Ramos (cell line): ENCODE data around the gene DOCK1.

Experiments
- in situ Hi-C: fragments of 300-500 bp; cut with MboI; formaldehyde crosslinking; loops from one replicate; pipeline ENCODE4 v1.14.3; 2022; ENCODE audit warnings: low sequenced_read_pairs; ENCODE audit not compliant: unreplicated experiment

The DOCK1 gene

DNA sequence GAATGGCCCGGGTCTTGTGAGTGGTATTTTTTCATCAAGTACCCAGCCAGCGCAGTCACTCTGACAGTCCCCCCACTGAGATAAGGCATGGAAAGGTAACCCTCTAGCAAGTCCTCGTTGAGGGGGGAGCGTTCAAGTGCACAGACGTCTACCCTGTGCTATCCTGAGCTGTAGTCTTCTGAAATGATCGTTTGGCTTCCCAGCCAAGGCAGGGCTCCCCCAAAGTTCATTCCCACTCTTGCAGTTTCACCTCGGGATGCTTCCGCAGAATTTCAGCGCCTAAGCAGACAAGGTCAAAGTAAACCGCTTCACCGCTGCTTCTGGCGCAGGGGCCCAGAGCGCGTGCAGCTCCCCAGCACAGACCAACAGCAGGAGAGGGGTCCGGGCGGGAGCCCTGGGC is 289.4 kb downstream of the DOCK1 start:
- in situ Hi-C loops, result no loop called here

DNA sequence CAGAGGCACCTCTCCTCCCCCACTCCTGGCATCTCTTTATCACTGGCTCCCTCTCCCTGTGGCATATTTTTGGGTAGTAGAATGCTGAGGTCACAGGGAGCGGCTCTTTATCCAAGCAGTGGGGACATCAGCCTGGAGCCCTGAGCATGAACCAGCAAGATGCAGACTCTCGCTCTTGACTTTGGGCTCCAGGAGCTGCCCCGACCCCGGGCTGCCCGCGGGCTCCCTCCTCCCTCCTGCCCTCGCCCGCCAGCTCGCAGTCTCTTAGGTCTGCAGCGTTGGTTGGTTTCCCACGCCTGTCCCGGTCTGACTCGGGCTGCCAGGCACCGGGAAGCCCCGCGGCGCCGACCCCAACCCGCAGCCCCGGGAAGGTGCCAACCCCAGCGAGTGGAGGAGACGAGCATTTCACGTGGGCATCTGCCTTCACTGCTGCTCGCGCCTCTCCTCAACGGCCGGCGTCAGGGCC is 289.8 kb downstream of the DOCK1 start:
- in situ Hi-C loops, result no loop called here

DNA sequence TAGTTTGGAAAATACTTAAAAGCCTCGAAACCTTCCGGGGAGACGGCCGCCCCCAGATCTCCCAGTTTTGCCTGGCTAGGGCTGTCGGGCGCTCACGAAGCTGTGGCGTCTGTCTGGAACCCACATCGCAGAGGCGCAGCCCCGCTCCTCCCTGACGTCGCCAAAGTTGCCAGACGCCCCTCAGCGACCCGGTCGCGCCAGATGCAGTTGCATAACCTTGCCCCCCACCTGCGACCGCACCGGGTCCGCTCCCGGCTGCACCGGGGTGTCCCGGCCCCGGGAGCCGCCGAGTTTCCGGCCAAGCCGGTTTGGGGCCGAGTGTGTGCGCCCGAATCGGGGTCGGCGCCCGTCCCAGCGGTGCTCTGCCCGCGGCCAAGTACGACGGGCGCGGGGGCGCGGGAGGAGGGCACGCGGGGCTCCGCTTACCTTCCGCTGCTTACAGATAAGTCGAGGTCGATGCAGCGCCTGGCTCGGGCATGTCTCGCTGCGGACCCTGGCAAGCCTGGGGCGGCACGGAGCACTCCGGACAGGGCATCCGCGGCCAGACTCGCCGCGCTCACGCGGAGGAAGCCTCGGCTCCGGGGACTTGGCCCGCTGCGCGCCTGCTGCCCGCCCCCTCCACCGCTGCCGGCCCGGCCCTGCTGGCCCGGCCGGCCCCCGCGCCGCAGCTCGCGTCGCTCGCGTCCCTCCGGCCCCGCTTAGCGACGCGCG is 290.5 kb downstream of the DOCK1 start:
- in situ Hi-C loops, result no loop called here

DNA sequence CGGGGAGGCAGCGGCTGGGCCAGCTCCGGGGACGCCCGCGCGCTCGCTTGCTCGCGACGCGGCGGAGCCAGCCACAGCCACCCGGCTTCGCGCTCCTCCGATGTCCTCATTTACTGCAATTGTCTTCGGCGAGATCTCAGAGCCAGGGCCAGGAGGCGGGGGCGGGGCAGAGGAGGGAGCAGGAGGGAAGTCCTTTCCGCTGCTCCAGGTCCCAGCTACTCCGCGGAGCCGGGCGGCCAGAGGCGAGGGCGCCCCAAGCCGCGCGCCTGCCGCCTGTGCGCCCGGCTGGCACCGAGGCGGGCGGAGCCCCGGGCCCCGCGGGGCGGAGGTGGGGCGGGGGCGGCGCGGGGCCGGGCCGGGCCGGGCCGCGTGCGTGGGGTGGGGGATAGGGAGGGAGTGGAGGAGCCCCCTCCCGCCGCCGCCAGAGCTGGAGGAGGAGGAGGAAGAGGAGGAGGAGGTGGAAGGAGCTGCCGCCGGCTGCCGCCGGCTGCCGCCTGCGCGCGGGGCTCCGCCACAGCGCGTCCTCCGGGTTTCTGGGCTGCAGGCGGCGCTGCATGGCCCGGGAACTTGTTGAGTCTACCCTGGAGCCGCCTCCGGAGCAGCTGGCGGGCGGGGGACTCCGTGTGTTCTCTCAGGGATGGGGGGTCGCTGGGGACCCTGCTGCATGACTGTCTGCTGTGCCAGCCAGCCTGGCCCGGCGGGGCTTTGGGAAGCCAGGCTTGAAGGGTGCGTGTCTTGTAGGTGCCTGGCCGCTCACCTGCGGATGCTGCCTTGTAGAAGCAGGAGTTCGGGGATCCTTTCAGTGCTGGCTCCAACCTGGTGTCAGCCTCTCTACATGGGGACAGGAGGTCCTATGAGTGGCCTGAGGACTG is 291.3 kb downstream of the DOCK1 start, which contains the start of gene INSYN2A:
Gene INSYN2A, minus strand, starts transcription at position 310 of the 872 bp plus-strand sequence. CDS start 20,196 bp downstream, outside the sequence.
- in situ Hi-C loops, result no loop called here

DNA sequence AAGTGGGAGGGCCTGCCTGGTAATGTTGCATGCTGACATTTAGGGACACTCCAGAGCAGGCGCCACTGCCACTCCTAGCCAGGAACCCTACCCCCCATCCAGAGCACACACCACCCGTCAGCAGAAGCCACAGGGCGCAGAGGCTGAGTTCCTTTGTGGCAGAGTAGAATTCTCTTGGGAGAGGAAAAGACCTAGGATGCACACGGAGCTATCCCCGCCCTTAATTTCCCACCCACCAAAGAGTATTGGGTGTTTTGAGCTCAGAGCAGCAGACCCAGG is 291.9 kb downstream of the DOCK1 start:
- in situ Hi-C loops, result no loop called here

DNA sequence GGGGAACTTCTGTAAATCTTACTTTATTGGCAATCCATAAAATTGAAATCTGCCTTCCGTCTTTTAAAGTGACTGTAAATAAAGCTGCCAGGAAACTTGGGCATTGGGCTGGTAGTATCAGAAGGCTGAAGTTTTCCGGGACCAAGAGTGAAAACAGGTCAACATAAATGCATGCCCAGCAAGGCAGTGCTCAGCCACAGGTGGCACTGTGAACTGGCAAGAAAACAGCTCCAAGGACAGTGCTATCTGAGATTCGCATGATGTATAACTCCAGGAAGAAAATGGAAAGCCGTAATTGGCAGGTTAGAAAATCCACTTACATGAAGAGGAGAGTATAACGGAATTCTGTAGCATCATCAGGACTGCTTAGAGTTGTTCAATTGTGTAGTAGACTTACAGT is 293.1 kb downstream of the DOCK1 start:
- in situ Hi-C loops, result no loop called here

DNA sequence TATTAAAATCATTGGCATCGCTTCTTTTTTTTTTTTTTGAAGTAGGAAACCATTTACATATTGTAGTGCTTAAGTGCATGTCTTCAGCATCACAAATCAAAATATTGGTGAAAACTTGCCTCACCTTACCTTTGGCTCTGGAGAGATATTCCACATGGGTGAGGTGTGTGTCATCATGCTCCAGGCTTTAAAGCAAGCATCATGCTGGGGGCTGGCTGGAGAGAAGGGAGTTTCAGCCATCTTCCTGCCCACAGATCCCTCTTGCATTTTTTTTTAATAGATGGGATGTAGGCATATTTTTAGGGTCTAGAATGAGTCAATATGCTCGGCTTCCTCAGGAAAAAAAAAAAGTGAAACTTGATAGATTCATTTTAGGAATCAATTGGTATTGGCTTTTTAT is 293.5 kb downstream of the DOCK1 start:
- in situ Hi-C loops, result no loop called here

DNA sequence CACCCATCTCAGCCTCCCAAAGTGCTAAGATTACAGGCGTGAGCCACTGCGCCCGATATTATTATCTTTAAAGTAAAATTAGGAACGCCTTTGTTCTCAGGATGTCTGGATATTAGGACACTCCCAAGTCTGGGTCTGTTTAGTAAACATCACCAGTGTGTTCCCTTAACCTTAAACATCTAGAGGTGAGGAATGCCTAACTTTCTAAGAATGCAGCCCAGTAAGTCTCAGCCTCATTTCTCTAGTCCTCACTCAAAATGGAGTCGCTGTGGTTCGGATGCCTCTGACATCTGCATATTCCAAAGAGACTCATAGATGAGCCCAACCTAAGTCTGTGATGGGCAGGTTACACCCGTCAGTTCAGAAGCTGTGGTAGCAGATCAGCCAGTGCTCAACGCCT is 295.4 kb downstream of the DOCK1 start:
- in situ Hi-C loops, result no loop called here

DNA sequence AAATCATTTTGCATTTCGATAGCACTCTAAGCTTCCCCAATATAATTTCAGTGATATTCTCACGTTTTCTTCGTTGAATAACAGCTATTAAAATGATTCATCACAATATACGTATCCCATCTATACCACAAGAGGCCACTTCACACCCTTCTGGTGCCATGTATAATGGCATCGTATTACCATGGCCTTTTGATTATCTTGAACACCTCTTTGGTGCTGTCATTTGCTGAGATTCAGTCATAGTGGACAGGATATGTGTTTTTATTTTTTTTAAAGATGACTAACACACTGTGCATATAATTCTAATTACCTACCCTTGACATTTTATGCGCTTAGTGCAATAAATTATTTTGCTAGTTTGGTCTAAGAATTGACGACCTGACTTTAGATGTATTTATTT is 297.8 kb downstream of the DOCK1 start:
- in situ Hi-C loops, result no loop called here

DNA sequence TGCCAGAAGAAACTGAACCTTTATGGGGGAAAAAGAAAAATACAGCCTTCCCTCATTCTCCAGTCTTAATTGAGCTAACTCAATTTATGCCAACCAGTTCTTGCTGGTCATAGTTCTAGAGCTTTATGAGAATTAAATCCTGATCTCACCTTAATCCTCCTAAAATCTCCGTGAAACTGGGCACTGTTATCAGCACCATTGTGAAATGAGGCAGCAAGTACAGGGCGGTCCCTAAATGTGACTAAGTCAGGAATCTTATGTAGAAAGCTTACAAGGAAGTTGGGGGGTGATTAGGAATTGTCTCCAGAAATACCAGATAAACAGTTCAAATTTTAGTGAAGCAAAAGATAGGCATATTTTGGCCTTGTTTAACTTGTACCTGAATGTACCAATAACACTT is 301.9 kb downstream of the DOCK1 start:
- in situ Hi-C loops, result no loop called here

DNA sequence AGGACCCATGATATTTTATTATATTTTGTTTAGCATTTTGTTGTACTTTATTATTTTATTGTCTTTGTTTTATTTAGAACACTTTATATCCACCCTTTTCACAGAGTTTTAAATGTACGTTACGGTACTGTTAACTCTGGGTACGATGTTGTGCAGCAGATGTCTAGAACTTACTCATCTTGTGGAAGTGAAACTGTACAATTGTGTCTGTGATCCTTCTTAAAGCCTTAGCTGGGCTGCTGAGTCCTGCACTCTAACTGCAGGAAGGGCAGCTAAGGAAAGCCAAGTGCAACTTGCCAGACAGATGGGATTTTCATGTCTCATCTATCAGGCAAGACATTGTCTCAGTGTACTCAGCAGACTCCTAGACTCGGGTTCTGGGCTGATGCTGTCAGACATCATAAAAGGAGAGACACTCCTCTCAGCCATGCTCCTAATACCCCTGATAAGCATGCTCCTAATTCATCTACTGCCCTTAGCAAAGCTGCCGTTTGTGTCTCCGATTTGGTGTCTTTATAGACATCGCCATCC is 305.8 kb downstream of the DOCK1 start:
- in situ Hi-C loops, result no loop called here

DNA sequence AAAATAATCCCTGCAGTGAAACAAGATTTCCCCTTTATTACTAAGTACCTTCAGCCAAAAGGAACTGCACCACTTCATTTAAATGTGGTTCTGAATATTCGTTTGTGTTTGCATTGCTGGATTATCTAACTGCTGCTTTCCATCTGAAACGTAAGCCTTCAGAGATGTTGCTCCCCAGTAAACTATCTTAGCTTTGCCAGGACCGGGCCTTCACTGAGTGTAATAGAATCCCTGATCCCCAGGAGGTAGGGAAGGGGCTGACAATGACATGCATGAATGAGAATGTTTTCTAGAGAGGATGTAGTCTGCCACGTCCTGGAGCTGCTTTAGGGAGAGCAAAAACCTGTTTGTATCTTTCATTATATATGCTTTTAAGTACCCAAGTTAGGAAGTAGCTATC is 310.6 kb downstream of the DOCK1 start:
- in situ Hi-C loops, result no loop called here

DNA sequence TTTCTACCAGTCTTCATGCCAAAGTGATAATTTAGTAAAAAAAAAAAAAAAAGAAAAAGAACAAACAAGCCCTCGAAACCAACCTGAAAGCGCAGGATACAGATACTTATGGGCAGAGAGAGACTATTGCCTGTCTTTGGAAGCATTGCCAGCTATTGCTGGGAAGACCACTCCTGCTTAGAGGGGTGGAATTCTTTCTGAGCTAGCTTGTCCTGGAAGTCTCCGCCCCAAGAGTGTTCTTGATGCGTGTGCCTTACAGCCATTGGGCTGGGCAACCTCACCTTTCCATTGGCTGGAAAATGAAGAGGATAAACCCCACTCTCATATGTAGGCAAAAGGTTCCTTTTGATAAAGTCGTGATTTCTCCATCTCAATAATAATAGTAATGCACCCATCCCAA is 311.0 kb downstream of the DOCK1 start:
- in situ Hi-C loops, result no loop called here

DNA sequence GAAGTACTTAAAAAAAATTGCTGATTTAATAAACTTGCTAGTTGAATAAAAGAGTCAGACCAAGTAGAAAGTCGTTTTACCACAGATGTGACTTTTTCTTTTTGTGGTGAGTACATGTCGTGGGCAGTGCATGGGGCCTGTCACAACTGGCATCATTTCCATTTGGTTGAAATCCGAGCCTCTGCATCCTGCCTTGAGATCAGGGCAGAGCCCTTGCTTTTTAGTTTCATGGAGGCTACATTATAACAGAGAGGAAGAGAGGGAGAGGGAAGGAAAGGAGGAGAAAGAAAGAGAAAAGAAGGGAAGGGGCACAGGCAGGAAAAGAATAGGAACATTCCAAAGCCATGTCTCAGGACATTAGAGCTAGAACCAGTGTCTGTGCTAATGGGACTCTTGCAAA is 311.6 kb downstream of the DOCK1 start:
- in situ Hi-C loops, result no loop called here

DNA sequence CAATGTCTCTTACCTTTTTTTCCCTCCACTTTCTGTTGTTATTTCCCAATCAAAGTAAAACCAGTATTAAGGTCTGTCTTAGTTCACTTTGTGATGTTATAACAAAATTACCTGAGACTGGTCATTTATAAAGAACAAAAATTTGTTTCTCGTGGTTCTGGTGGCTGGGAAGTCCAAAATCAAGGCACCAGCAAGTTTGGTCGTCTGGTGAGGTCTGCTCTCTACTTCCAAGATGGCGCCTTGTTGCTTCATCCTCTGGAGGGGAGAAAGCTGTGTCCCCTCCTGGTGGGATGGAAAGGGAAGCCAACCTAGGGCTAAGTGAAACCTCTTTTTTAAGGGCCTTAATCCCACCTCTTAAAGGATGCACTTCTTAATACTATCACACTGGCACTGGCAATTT is 313.4 kb downstream of the DOCK1 start:
- in situ Hi-C loops, result no loop called here

DNA sequence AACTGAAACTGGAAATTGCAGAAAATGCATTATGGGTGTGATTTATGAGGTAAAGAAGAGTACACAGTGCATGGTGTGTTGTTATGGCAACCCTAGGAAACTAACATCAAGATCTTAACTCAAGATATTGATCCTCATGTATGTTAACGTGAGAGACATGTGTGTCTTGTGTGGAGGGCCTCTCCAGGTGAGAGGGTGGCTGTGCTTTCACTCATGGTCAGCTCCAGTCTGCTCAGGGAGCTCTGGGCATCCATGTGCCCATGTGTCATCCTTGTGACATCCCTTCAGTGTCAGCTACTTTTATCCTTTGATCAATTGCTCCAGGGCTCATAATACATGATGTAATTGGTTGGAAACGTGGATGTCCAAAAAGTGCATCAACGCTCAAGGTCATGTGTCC is 316.1 kb downstream of the DOCK1 start:
- in situ Hi-C loops, result no loop called here

DNA sequence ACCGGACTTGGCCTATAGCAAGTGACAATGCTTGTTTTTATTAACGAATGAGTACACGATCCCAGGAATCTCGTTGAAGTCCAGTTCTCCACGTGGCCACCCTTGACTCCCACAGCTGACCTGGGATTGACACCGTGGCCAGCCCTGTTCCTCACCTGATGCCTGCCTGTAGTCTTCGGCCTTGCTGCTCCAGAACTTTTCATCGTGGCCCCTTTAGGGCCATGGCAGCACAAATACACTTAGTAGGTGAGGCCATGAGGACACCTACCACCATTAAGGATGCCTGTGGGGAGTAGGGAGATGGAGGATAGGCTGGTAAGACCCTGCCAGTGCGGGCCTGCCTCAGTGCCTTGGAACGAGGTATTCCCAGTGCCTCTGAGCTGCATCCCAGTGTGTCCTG is 321.8 kb downstream of the DOCK1 start:
- in situ Hi-C loops, result no loop called here

DNA sequence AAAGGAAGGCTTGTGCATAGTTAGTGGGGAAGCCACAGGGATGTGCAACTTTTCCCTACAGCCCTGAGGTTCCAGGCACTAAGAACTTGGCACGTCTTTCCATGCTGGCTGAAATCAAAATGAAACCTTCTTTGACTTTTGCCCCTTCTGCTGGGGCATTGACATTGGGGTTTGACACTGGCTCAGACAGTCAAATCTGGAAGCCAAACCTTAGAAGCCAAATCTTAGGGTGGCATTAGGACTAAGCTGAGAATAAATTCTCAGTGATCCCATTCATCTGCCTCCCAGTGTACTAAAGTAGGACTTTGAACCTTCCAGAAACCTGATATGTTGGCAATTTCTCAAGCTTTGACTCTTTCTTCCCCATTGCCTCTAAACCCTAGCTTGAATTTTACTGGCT is 322.4 kb downstream of the DOCK1 start:
- in situ Hi-C loops, result no loop called here

DNA sequence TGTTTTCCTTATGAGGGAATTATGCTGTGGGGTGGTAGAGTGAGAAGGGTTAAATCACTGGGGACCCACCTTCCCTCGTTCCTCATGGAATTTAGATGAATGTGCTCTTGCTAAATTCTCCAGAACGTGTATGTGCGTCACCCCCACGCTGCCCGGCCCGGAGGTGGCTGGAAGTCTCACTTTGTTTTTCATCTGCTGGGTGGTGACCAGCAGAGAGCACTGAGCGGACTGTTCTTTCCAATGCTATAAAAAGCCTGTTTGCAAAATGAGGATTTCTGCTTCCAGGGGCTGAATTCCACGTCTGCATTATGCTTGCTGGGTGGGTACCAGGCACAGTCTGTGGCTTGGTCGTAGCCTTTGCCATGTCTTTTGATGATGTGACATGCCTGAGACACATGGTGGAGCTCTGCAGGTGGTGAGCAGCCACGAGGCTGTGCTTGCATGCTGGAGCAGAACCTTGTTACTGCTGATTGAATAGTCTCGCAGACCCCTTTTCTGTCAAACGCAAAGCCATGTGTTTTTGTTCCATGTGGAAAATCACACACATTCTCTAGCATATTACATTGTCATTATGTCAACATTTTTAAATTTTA is 323.1 kb downstream of the DOCK1 start:
- in situ Hi-C loops, result no loop called here

DNA sequence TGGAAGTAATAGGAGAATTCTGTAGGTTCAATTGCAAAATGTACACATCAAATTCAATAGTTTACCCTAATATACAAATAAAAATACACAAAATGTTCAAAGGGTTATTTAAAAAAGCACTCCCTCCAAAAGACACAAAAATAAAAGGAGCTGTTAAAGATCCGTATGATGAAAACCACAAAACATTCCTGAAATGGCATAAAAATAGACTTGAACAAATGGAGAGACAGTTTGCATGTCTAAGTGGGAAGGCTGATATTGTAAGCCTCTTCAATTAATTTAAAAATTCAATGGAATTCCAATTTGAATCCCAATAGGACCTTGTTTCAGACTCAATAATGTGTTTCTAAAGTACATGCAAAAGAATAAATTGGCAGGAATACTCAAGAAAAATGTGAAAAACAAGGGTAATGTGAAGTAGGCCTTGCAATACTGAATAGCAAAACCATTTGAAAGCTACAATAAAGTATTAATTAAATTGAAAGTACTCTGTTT is 329.1 kb downstream of the DOCK1 start:
- in situ Hi-C loops, result no loop called here

DNA sequence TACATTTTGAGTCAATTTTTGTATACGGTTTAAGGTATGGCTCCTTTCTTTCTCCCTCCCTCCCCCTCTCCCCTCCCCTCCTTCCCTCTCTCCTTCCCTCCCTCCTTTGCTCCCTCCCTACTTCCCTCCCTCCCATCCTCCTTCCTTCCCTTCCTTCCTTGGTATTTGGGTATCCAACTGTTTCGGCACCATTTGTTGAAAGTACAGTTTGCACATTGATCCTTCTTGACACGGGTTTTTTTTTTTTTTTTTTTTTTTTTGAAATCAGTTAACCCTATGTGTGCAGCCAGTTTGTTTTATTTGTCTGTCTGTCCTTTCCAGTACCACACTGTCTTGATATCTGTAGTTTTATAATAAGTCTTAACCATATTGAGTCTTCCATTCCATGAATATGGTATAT is 331.0 kb downstream of the DOCK1 start:
- in situ Hi-C loops, result no loop called here
